Activated T-helper 2 cell treated with anti-CD3 and anti-CD28 coated beads, Interferon-gamma antibody, Interleukin-2, Interleukin-4, amounts not matched to agents 10 μg/mL and 5 μg/mL and 100 μg/mL, durations not matched to agents 14 hours and 24 hours and 36 hours (primary cell): ENCODE measurements around the gene WDR41. TPM values are rescaled to one million over a fixed set of nuclear protein-coding genes. Genes with fewer than 3 reads are reported as not detected.
"Not testable (repeated sequence)": the region's sequence is repeated elsewhere in the genome, so short reads cannot be mapped to it uniquely, and the experiment has no call there.

ENCODE experiments used
- DNase-seq: peaks from one replicate; pipeline ENCODE4 v3.0.0; 2021; ENCODE audit warnings: low spot score
- H3K27ac Mint-ChIP-seq: one replicate; pipeline ENCODE4 v1.8.0; 2021; ENCODE audit warnings: mixed read lengths
- H3K27me3 Mint-ChIP-seq: one replicate; pipeline ENCODE4 v1.8.0; 2021; ENCODE audit warnings: low read depth, mixed read lengths
- H3K36me3 Mint-ChIP-seq: one replicate; pipeline ENCODE4 v1.8.0; 2021; ENCODE audit warnings: low read depth, mixed read lengths
- H3K4me1 Mint-ChIP-seq: one replicate; pipeline ENCODE4 v1.8.0; 2021; ENCODE audit warnings: low read depth, mixed read lengths
- H3K4me3 Mint-ChIP-seq: one replicate; pipeline ENCODE4 v1.8.0; 2021; ENCODE audit warnings: low read depth, mild to moderate bottlenecking, moderate library complexity, mixed read lengths
- H3K9me3 Mint-ChIP-seq: one replicate; pipeline ENCODE4 v1.8.0; 2021; ENCODE audit warnings: mixed read lengths
- intact Hi-C: fragments of 100-400 bp; cut with micrococcal nuclease; formaldehyde crosslinking; loops from one replicate; pipeline ENCODE4 v1.15.1; 2023
- total RNA-seq: library from RNA; stranded (reverse); gene quantifications from 2 replicates; pipeline ENCODE4 v1.2.3, GENCODE V29; 2022

WDR41 gene
- total RNA-seq, 1 donor from 2014 or later, result 54.6 TPM

- Mint-ChIP-seq H3K9me3 (no peaks in the 10 kb centered on the region), H3K4me3 (no peak overlapping the region), H3K27me3 (no peaks in the 10 kb centered on the region), H3K4me1 (peaks cover 9% of the 10 kb centered on the region), H3K27ac (no peak overlapping the region), H3K36me3 (no peaks in the 10 kb centered on the region)
- DNase-seq, result no peak
- intact Hi-C loops, result no loop called here
Measured at GRCh38 chr5:77394064-77394715, 97.9 kb downstream of the WDR41 start.

- Mint-ChIP-seq H3K27me3 (peaks cover 2% of the 10 kb centered on the region), H3K27ac (no peak overlapping the region), H3K4me3 (no peak overlapping the region), H3K9me3 (peaks cover 12% of the 10 kb centered on the region), H3K4me1 (peaks cover 6% of the 10 kb centered on the region), H3K36me3 (no peaks in the 10 kb centered on the region)
- DNase-seq, result no peak
- intact Hi-C loops, result no loop called here
Measured at GRCh38 chr5:77391240-77391765, 100.8 kb downstream of the WDR41 start.

- Mint-ChIP-seq H3K27me3 (peaks cover 2% of the 10 kb centered on the region), H3K36me3 (no peaks in the 10 kb centered on the region), H3K4me1 (peaks cover under 1% of the 10 kb centered on the region), H3K9me3 (peaks cover 16% of the 10 kb centered on the region), H3K4me3 (no peak overlapping the region), H3K27ac (no peak overlapping the region)
- intact Hi-C loops, result no loop called here
- DNase-seq, result no peak
Measured at GRCh38 chr5:77390795-77391194, 101.3 kb downstream of the WDR41 start.

GRCh38 chr5:77390221-77390620, 101.9 kb downstream of the WDR41 start:
- DNase-seq, result no peak
- intact Hi-C loops, result no loop called here
- peaks cover 2% of the 10 kb centered on the region for H3K27me3 Mint-ChIP-seq
- no peak overlapping the region for H3K27ac Mint-ChIP-seq
- H3K4me3 Mint-ChIP-seq, result no peak overlapping the region
- H3K4me1 Mint-ChIP-seq, result no peaks in the 10 kb centered on the region
- peaks cover 3% of the 10 kb centered on the region for H3K36me3 Mint-ChIP-seq
- H3K9me3 Mint-ChIP-seq, result peaks cover 20% of the 10 kb centered on the region

- Mint-ChIP-seq H3K27ac (no peak overlapping the region), H3K36me3 (peaks cover 5% of the 10 kb centered on the region), H3K9me3 (peaks cover 23% of the 10 kb centered on the region), H3K27me3 (peaks cover 2% of the 10 kb centered on the region), H3K4me3 (no peak overlapping the region), H3K4me1 (no peaks in the 10 kb centered on the region)
- no peak for DNase-seq
- intact Hi-C loops, result no loop called here
Measured at GRCh38 chr5:77389746-77390145, 102.4 kb downstream of the WDR41 start.

GRCh38 chr5:77386340-77386739, 105.8 kb downstream of the WDR41 start:
- H3K27ac Mint-ChIP-seq, H3K4me1 Mint-ChIP-seq, H3K27me3 Mint-ChIP-seq, DNase-seq, H3K36me3 Mint-ChIP-seq, intact Hi-C loops, H3K4me3 Mint-ChIP-seq: not testable (repeated sequence)
- H3K9me3 Mint-ChIP-seq, result peaks cover 23% of the 10 kb centered on the region

GRCh38 chr5:77383336-77383735, 108.8 kb downstream of the WDR41 start:
- H3K9me3 Mint-ChIP-seq, result peaks cover 27% of the 10 kb centered on the region
- H3K36me3 Mint-ChIP-seq, DNase-seq, H3K4me3 Mint-ChIP-seq, intact Hi-C loops, H3K27ac Mint-ChIP-seq, H3K27me3 Mint-ChIP-seq: not testable (repeated sequence)
- H3K4me1 Mint-ChIP-seq, result peaks cover 34% of the 10 kb centered on the region

Other genes with a start within 250 kb of the WDR41 start
- gene OTP, start 146.4 kb upstream of the WDR41 start, total RNA-seq, result not detected in 2 replicates